Activated T-cell treated with anti-CD3 and anti-CD28 coated beads, Interleukin-2, amount 50 U/mL, for 1 hour (primary cell): ENCODE data around the gene C1QTNF3.

ENCODE experiments used
- DNase-seq: peaks from one replicate; pipeline ENCODE4 v3.0.0-alpha.2; 2020

The C1QTNF3 gene

GRCh38 chr5:33992864-33993263 lies 50.1 kb downstream of the C1QTNF3 start:
- no peak for DNase-seq

- no peak for DNase-seq
These were observed 57.6 kb downstream of the C1QTNF3 start for GRCh38 chr5:33985447-33985846.

DNA sequence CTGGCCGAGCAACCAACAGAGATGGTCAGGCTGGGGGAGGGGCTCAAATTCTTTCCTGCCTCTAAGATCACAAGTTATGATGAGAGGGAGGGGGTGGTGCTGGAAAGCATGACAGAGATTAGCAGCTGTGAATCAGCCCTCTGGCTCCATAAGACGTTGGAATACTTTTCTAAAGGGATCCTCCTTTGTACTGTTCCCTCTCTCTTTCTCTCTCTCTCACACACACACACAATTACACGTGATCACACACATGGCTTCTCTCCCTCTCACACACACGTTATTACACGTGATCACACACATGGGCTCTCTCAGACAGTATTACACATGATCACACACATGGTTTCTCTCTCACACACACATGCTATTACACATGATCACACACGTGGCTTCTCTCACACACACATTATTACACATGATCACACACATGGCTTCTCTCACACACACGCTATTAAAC lies 58.3 kb downstream of the C1QTNF3 start, which contains the start of gene SLC45A2:
TSS of gene SLC45A2 (minus strand) at position 23 of the 454 bp plus-strand sequence. CDS start 110 bp downstream, outside the sequence.
- no peak for DNase-seq

DNA sequence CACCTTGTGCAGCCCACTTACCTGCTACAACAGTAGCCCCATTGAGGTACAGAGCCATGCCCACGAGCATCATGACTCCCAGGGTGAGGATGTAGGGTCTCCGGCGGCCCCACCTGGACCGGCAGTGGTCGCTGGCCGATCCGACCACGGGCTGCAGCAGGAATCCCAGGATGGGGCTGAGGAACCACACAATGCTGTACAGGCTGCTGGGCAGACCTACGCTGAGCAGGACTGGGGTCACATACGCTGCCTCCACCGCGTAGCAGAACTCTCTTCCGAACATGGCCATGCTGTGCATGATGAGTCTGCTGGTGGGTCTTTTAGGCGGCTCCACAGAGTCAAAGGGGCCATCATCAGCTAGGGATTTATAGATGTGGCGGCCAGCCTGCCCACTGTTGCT lies 58.8 kb downstream of the C1QTNF3 start:
- no peak for DNase-seq

GRCh38 chr5:33981408-33982162 lies 61.4 kb downstream of the C1QTNF3 start:
- DNase-seq, result no peak

GRCh38 chr5:33980030-33980429 lies 63.0 kb downstream of the C1QTNF3 start:
- DNase-seq, result no peak

DNA sequence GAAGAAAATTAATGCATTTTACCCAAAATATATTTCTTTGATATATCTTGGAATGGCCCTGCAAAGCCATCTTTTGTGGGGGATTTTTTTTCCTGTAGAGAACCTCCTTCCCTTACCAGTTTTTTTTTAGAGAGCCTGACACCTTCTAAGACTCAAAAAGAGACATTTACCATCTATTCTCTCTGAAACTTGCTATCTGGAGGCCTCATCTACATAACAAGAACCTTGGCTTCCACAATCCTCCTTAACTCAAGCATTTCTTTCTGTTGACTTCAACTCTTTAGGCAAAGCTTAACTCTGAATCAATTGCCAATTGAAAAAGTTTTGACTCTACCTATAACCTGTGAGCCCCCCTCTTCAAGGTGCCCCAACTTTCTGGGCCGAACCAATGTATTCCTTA lies 64.7 kb downstream of the C1QTNF3 start:
- no peak for DNase-seq

DNA sequence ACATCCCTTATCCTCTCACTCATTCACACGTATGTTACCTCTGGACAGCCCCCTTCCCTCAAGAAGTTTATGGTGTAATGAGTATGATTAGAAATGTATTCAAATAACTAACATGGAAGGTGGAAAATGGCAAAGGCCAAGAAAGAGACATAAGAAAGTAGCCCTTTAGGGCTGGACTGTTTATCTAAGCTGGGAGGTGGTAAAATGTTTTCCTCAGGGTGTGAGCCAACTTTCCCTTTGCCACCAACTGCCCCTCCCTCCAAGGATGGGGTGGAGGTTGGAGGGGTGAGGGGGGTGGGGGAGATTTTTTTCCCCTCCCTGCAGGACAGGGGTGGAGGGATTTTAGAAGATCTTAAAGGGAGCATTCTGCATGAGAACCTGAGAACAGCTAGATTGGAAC lies 66.7 kb downstream of the C1QTNF3 start:
- no peak for DNase-seq

DNA sequence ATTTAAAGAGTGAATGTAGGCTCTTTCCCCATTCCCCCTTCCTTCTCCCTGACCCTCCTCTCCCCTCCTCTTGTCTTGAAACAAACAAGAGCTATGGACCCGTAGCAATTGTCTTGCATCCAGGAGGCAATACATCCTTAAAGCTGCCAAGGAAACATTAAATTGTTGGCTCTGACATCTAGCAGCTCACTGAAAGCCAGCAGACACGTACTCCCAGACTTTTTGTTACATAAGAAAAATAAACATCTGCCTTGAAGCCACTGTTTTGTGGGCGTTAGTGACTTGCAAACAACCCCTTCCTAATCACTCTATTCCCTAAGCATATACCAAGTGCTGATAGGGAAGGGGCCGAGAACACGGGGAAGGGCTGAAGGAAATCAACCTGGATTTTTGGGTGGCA lies 67.2 kb downstream of the C1QTNF3 start:
- no peak for DNase-seq

DNA sequence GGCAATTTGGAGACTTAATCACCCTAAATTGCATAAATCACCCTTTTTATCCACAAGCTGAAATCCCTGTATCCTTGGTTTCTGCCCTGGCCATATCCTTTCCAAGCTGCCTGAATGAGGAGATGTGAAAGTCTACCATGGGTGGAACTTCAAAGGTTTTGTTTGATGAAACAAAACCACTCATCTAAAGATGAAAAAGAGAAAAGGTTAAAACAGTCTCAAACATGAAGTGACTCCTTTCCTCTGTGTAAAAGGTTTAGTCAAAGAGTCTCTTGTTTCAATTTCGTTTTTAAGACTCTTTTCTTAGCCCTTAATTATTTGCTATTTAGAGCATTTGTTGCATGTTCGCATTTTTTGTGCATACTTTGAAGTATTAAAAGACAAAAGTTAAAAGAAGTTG lies 69.7 kb downstream of the C1QTNF3 start:
- no peak for DNase-seq

GRCh38 chr5:33969572-33970452 lies 73.2 kb downstream of the C1QTNF3 start:
- DNase-seq, result no peak

DNA sequence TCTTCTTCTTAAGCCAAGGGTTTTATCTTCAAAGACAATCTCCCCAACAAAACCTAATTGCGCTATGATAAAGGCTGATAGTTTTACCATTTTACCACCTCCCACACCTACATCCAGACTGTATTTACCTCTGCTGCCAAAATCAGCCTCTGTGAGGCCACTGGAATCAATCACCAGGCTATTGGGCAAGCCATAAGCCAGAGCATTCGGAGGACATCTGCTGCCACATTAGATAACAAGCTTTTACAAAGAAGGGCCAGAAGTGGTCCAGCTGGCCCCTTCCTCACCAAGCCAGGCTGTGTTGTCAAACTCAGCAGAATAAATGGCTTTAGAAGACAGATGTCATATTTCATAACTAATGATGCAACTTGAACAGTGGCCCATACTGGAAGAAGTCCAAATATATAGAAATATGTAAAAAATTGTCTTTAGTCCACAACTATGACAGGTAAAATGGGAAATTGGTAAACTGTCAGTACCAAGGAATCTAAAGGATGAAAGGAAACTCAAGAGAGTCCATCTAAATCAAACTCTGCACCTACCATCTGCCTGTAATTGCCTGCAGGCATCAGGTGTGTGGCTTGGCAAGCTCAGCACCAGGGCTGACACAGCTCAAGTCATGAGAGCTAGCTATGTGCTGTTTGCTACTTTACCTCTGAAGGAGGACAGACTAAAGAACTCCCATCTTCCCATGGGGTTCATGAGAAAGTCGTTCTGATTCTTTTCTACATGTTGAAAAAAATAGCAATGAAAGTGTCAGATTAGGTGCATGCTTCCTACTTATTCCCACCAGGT lies 74.6 kb downstream of the C1QTNF3 start:
- DNase-seq, result no peak
